Fibroblast of the conjunctiva (primary cell): Measurements from ENCODE around the gene GDF11.
A peak's percentile ranks its signal among the peaks of the same experiment; 100 is the strongest.

Source experiments
- DNase-seq: peaks from one replicate; pipeline ENCODE4 v3.0.0-alpha.2; 2010; ENCODE audit warnings: low read depth

GDF11 gene

DNA sequence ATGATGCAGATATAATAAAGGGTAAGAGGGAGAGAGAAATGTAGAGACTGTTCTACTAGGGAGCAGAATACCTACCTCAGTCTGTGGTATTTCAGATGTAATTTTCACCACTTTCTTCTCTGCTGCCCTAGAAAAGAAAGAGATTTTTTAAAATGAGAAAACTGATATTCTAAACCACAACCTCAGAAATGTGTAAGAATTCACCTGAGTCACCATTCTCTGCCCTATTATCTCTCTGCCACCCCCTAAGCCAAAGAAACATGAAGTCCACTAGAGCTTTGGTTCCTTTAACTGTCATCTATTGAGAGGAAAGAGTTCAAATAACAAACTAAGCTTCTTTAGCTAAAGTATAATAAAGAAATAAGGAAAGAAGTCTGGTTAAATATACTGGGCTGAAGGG, 53.0 kb downstream of the GDF11 start:
- no peak for DNase-seq

DNA sequence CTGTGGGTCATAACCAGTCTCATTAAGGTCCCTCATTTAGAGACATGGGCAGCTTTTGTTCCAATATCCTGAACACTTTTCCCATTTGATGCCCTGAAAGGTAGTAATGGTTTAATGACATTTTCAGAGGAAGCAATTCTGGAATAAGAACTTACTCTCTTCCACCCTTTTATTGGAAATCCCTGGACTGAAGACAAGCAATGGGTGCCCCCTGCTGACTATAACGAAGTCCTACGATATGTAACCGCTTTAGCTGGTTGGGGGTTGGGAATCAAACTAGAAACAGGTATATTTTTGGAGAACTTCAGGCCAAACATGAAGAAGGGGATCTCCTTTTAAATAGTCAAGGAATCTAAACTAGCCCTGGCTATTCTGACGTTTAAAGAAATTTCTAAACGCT, 54.1 kb downstream of the GDF11 start:
- peak; percentile 59 for DNase-seq

- DNase-seq = no peak
These were observed 54.6 kb downstream of the GDF11 start for GRCh38 chr12:55797550-55797949.
